Panc1 (cell line): ENCODE results near the gene ETFA. TPM values are rescaled to one million over a fixed set of nuclear protein-coding genes. Genes with fewer than 3 reads are reported as not detected.

ENCODE experiments used
- ATAC-seq: fragments of 200-7000 bp; cut with Tn5 transposase; 2 replicates; pipeline ENCODE4 v1.9.1; 2020; ENCODE audit warnings: mild to moderate bottlenecking, moderate library complexity
- BruUV-seq: library from RNA; stranded (reverse); fragments of 400-500 nt; replicated peaks from 2 replicates; lab custom pipeline; 2021; lab: Mats Ljungman, UMichigan
- CTCF ChIA-PET: fragments of 300-600 bp; sonication (Branson Sonifier 250); formaldehyde crosslinking; loops from one replicate; lab custom pipeline; 2022; ENCODE audit warnings: antibody characterized with exemption; lab: Charles Lee
- POLR2A ChIA-PET: fragments of 300-600 bp; sonication (Branson Sonifier 250); formaldehyde crosslinking; loops from one replicate; lab custom pipeline; 2022; ENCODE audit warnings: antibody characterized with exemption; lab: Charles Lee
- DNase-seq: peaks from one replicate; pipeline ENCODE4 v3.0.0-alpha.2; 2010; ENCODE audit warnings: low read depth, low spot score
- H3K27ac ChIP-seq: 2 replicates; pipeline ENCODE4 v1.5.1; 2011; ENCODE audit warnings: mild to moderate bottlenecking, low read length, inconsistent platforms
- H3K27me3 ChIP-seq: fragments of 200-500 bp; sonication (Bioruptor generic); 2 replicates; pipeline ENCODE4 v1.6.0; 2014; ENCODE audit warnings: low read length, inconsistent platforms; ENCODE audit not compliant: control insufficient read depth, insufficient read depth
- H3K36me3 ChIP-seq: fragments of 200-500 bp; sonication (Bioruptor generic); 2 replicates; pipeline ENCODE4 v1.5.1; 2014; ENCODE audit warnings: inconsistent platforms, mild to moderate bottlenecking, low read length, moderate library complexity; ENCODE audit not compliant: control insufficient read depth, insufficient read depth
- H3K4me1 ChIP-seq: 2 replicates; pipeline ENCODE4 v1.5.1; 2011; ENCODE audit warnings: inconsistent platforms, mild to moderate bottlenecking, low read length, moderate library complexity; ENCODE audit not compliant: control insufficient read depth, insufficient read depth
- H3K4me3 ChIP-seq, 2 experiments: 2 replicates each; pipeline ENCODE4 v1.5.1; 2011 to 2012; ENCODE audit warnings: low read depth in 2 of 2, low read length in 2 of 2, mild to moderate bottlenecking in 2 of 2, inconsistent platforms in 1 of 2, moderate library complexity in 1 of 2
- H3K9me3 ChIP-seq: fragments of 200-500 bp; sonication (Bioruptor generic); 2 replicates; pipeline ENCODE4 v1.5.1; 2014; ENCODE audit warnings: low read depth, mild to moderate bottlenecking, inconsistent platforms, low read length, moderate library complexity; ENCODE audit not compliant: control insufficient read depth, insufficient read depth
- CTCF ChIP-seq: fragments of 450-650 bp; IDR thresholded peaks from 2 replicates; pipeline ENCODE4 v1.5.1; 2017; ENCODE audit warnings: mild to moderate bottlenecking
- POLR2AphosphoS5 ChIP-seq: IDR thresholded peaks from 2 replicates; pipeline ENCODE4 v1.6.1; 2012; ENCODE audit warnings: mild to moderate bottlenecking, low read depth, low read length, moderate library complexity
- SIN3A ChIP-seq: IDR thresholded peaks from 2 replicates; pipeline ENCODE4 v1.6.1; 2012; ENCODE audit warnings: low read depth, mild to moderate bottlenecking, low read length, moderate library complexity, borderline replicate concordance; ENCODE audit not compliant: insufficient read depth
- TCF7L2 ChIP-seq: IDR thresholded peaks from 2 replicates; pipeline ENCODE4 v1.6.1; 2011; ENCODE audit warnings: mild to moderate bottlenecking, low read depth, low read length, inconsistent platforms
- in situ Hi-C: cut with HindIII; loops from 2 replicates; pipeline ENCODE4 v1.10.0; 2016; ENCODE audit warnings: low sequenced_read_pairs, low pct_unique_long_range_greater_than_20kb
- intact Hi-C: fragments of 100-400 bp; cut with micrococcal nuclease; formaldehyde crosslinking; loops from one replicate; pipeline ENCODE4 v1.10.0; 2022; ENCODE audit not compliant: unreplicated experiment
- total RNA-seq: library from RNA; stranded (reverse); gene quantifications from one replicate; pipeline ENCODE4 v1.2.1, GENCODE V29; 2021; ENCODE audit not compliant: unreplicated experiment
- TF ChIP-seq, protein P1 (sequence below), 2 experiments: IDR thresholded peaks; 2 replicates each; pipeline ENCODE4 v1.6.1; 2011 to 2012; ENCODE audit warnings: low read depth in 2 of 2, control low read depth in 1 of 2, low read length in 1 of 2, mild to moderate bottlenecking in 1 of 2, moderate library complexity in 1 of 2; ENCODE audit not compliant: insufficient read depth in 1 of 2

ETFA gene
- total RNA-seq, 1 experiment from 2014 or later, result 159 TPM

GRCh38 chr15:76236350-76236749, 74.9 kb downstream of the ETFA start:
- CTCF ChIA-PET, result interaction anchor here (0.9 kb wide), 1 partner anchor 94 kb away, joined by 7 read pairs; no protein-coding TSS in a partner anchor
- in situ Hi-C loops, result no loop called here

GRCh38 chr15:76235186-76235826, 76.0 kb downstream of the ETFA start:
- intact Hi-C loops (loop anchor here (5.0 to 10.0 kb wide), 2 partner anchors 97 to 629 kb away; no protein-coding TSS in a partner anchor), in situ Hi-C loops (no loop called here)
- Histone ChIP-seq H3K27me3 (no peaks in the 10 kb centered on the region), H3K36me3 (peaks cover 6% of the 10 kb centered on the region; the same call in 1 of the 2 replicates), H3K27ac (no peak overlapping the region), H3K9me3 (no peaks in the 10 kb centered on the region), H3K4me1 (no peaks in the 10 kb centered on the region), H3K4me3 (no peak overlapping the region)
- ChIA-PET POLR2A (no interaction called here), CTCF (interaction anchor here (0.6 to 0.9 kb wide), 3 partner anchors 95 to 642 kb away, joined by 6 to 19 read pairs (median 7); no protein-coding TSS in a partner anchor)
- ATAC-seq, result peak; percentile 96
- TF ChIP-seq, protein P1, sequence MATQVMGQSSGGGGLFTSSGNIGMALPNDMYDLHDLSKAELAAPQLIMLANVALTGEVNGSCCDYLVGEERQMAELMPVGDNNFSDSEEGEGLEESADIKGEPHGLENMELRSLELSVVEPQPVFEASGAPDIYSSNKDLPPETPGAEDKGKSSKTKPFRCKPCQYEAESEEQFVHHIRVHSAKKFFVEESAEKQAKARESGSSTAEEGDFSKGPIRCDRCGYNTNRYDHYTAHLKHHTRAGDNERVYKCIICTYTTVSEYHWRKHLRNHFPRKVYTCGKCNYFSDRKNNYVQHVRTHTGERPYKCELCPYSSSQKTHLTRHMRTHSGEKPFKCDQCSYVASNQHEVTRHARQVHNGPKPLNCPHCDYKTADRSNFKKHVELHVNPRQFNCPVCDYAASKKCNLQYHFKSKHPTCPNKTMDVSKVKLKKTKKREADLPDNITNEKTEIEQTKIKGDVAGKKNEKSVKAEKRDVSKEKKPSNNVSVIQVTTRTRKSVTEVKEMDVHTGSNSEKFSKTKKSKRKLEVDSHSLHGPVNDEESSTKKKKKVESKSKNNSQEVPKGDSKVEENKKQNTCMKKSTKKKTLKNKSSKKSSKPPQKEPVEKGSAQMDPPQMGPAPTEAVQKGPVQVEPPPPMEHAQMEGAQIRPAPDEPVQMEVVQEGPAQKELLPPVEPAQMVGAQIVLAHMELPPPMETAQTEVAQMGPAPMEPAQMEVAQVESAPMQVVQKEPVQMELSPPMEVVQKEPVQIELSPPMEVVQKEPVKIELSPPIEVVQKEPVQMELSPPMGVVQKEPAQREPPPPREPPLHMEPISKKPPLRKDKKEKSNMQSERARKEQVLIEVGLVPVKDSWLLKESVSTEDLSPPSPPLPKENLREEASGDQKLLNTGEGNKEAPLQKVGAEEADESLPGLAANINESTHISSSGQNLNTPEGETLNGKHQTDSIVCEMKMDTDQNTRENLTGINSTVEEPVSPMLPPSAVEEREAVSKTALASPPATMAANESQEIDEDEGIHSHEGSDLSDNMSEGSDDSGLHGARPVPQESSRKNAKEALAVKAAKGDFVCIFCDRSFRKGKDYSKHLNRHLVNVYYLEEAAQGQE (IDR thresholded peaks at IDR 0.05; ENCODE audit: insufficient read depth in 1 of 2, low read depth in 2 of 2, low read length in 1 of 2), result no peak
- peak; percentile 75 for TF ChIP-seq CTCF
- TF ChIP-seq SIN3A, result no peak
- no TSS peak for BruUV-seq
- DNase-seq, result peak; percentile 17

More at GRCh38 chr15:76236350-76236749, 74.9 kb downstream of the ETFA start:
- intact Hi-C loops, result loop anchor here (5.0 to 10.0 kb wide), 2 partner anchors 96 to 628 kb away; no protein-coding TSS in a partner anchor
- H3K4me3 ChIP-seq, result no peak overlapping the region
- POLR2A ChIA-PET, result no interaction called here
- H3K4me1 ChIP-seq, result no peaks in the 10 kb centered on the region
- H3K27ac ChIP-seq, result no peak overlapping the region
- ATAC-seq (no peak), DNase-seq (no peak)
- H3K36me3 ChIP-seq, result no peaks in the 10 kb centered on the region
- H3K9me3 ChIP-seq, result no peaks in the 10 kb centered on the region
- no TSS peak for BruUV-seq
- no peaks in the 10 kb centered on the region for H3K27me3 ChIP-seq
- TF ChIP-seq, protein P1 (IDR thresholded peaks at IDR 0.05; ENCODE audit: insufficient read depth in 1 of 2, low read depth in 2 of 2, low read length in 1 of 2), result no peak
- TF ChIP-seq SIN3A (no peak), POLR2AphosphoS5 (no peak), CTCF (no peak), TCF7L2 (no peak)
